Raji (cell line): ENCODE data around the gene CTDP1.

Experiments
- POLR2A ChIP-seq: IDR thresholded peaks from 2 replicates; pipeline ENCODE4 v1.6.1; 2011; ENCODE audit warnings: low read depth, low read length, control low read depth; ENCODE audit not compliant: insufficient read depth

The CTDP1 gene

DNA sequence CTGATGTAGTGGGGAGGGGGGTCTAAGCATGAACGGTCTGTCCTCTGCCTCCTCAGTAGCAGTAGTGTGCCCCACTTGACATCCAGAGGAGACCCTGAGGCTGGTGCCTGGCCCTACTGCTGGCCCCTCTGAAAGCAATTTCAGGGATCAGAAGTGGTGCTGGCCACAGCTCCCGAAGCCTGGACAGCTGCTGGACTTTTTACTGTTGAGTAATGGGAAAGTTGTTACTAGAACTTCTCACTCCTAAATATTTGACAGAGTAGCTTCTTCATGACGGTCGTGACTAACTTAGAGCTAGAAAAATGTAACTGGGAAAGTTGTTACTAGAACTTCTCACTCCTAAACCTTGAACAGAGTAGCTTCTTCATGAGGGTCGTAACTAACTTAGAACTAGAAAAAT, 23.3 kb downstream of the CTDP1 start:
- TF ChIP-seq POLR2A, result no peak

GRCh38 chr18:79704631-79705030, 25.0 kb downstream of the CTDP1 start:
- no peak for TF ChIP-seq POLR2A

- no peak for TF ChIP-seq POLR2A
Observed at GRCh38 chr18:79705272-79705671, 25.7 kb downstream of the CTDP1 start.

DNA sequence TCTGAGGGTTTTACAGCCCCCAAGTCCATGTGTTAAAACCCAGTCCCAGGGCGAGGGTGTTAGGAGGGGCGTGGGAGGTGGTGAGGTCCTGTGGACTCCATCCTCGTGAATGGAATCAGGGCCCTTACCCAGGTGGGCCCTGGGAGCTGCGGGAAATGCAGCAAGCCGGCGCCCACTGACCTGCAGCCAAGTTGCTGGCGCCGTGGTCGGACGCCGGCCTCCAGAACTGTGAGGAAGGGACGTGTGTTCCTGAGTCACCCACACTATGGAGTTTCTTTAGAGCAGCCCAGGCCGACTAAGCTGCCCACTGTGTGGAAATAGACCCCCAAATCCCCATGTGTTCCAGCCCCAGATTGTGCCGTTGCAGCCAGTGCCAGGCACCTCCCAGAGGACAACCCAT, 26.4 kb downstream of the CTDP1 start:
- no peak for TF ChIP-seq POLR2A

- TF ChIP-seq POLR2A, result no peak
Observed at GRCh38 chr18:79706658-79707057, 27.1 kb downstream of the CTDP1 start.

DNA sequence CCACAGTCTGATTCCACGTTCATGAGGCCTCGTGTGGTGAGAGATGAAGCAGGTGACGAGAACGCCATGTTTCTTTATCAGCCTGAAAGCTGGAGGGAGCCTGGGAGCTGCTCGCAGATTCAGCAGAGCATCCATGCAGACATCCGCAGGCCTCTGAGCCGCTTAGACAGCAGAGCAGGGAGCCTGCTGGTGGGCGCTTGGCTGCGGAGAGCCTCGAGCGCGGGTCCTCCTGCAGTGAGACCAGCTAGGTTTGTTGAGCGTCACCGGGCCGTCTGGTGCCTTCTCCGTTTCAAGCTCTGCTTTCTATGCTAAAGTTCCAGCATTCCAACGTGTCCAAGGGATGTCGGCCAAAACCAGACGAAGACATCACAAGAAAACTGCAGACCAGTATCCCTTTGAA, 27.6 kb downstream of the CTDP1 start:
- TF ChIP-seq POLR2A, result no peak

- no peak for TF ChIP-seq POLR2A
Observed at GRCh38 chr18:79707671-79708070, 28.1 kb downstream of the CTDP1 start.

DNA sequence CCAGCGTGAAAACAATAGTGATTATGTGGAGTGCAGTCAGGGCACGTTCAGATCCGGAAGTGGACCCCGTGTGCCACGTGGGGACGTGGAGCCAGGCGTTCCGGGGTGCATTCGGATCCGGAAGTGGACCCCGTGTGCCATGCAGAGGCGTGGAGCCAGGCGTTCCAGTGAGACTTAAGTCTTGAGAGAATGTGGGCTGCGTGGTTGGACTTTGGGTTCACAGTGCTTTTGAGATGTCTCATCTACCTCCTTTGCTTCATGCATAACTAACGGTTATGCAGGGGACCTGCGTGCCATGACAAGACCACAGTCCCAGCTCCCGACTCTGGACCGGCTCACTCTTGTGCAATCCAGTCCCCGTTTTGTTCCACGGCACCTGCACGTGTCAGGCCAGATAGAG, 28.8 kb downstream of the CTDP1 start:
- no peak for TF ChIP-seq POLR2A

DNA sequence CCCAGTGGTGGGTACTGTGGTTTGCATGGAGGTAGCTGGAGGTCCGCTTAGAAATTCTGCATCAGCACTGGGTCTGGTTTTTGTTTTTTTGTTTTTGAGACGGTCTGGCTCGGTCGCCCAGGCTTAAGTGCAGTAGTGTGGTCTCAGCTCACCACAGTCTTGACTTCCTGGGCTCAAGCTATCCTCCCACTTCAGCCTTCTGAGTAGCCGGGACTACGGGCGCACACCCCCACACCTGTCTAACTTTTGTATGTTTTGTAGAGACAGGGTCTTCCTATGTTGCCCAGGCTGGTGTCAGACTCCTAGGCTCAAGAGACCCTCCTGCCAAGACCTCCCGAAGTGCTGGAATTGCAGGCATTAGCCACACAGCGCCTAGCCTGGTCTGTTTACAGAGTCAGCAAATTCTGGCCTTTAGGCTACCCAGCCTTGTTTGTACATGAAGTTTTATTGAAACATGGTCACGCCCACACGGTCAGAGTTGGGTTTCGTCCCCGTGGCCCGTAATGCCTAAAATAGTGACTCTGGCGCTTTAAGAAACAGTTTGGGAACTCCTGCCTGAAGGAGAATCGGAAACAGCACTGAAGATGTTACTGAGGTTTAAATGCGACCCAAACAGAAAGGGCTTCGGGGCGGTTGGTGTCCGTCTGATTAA, 32.7 kb downstream of the CTDP1 start:
- TF ChIP-seq POLR2A, result no peak

DNA sequence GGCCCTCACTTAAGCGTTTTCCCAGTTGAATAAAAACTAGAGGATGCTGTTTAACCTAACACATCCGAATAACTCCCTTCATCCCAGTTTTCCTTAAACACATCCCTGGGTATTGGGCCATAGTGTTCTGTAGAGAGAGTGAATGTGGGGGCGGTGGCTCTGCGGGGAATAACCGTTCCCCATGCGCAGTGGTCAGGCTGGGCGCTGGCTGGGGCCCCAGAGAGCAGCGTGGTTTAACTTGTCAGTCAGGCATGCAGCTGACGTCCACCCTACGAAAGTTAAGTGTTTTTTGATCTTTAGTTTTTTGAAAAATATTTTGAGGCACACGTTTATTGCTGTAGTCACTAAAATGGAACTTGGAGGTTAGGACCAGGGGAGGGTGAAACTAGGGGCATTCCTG, 33.7 kb downstream of the CTDP1 start:
- TF ChIP-seq POLR2A, result no peak

DNA sequence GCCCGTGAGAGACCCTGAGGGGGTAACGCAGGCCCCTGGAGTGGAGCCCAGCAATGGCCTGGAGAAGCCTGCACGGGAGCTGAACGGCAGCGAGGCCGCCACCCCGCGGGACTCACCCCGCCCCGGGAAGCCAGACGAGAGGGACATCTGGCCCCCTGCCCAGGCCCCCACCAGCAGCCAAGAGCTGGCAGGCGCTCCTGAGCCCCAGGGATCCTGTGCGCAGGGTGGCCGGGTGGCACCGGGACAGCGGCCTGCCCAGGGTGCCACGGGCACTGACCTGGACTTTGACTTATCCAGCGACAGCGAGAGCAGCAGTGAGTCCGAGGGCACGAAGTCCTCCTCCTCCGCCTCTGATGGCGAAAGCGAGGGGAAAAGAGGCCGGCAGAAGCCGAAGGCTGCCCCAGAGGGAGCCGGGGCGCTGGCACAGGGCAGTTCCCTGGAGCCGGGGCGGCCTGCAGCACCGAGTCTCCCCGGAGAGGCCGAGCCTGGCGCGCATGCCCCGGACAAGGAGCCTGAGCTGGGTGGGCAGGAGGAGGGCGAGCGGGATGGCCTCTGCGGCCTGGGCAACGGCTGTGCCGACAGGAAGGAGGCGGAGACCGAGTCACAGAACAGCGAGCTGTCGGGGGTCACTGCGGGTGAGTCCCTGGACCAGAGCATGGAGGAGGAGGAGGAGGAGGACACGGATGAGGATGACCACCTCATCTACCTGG, 35.1 kb downstream of the CTDP1 start:
- TF ChIP-seq POLR2A, result no peak

- no peak for TF ChIP-seq POLR2A
Observed at GRCh38 chr18:79715280-79715679, 35.7 kb downstream of the CTDP1 start.

DNA sequence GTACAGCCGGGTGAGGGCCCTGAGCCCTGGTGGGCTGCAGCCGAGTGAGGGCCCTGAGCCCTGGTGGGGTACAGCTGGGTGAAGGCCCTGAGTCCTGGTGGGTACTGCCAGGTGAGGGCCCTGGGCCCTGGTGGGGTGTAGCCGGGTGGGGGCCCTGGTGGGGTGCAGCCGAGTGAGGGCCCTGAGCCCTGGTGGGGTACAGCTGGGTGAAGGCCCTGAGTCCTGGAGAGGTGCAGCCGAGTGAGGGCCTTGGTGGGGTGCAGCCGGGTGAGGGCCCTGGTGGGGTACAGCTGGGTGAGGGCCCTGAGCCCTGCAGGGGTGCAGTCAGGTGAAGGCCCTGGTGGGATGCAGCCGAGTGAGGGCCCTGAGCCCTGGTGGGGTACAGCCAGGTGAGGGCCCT, 37.5 kb downstream of the CTDP1 start:
- no peak for TF ChIP-seq POLR2A

DNA sequence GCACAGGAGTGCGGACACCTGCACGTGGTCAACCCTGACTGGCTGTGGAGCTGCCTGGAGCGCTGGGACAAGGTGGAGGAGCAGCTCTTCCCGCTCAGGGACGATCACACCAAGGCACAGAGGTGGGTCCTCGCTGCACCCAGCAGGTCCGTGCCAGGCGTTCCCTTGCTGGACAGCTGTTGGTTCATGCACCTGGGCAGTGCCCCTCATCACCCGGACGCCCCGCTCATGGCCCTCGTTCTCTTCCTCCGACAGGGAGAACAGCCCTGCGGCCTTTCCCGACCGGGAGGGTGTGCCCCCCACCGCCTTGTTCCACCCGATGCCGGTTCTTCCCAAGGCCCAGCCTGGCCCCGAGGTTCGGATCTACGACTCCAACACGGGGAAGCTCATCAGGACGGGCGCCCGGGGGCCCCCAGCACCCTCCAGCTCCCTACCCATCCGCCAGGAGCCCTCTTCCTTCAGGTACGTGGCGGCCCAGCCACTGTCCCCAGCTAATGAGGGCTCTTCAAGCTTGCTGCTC, 38.0 kb downstream of the CTDP1 start:
- TF ChIP-seq POLR2A, result no peak

GRCh38 chr18:79718126-79718525, 38.5 kb downstream of the CTDP1 start:
- no peak for TF ChIP-seq POLR2A

DNA sequence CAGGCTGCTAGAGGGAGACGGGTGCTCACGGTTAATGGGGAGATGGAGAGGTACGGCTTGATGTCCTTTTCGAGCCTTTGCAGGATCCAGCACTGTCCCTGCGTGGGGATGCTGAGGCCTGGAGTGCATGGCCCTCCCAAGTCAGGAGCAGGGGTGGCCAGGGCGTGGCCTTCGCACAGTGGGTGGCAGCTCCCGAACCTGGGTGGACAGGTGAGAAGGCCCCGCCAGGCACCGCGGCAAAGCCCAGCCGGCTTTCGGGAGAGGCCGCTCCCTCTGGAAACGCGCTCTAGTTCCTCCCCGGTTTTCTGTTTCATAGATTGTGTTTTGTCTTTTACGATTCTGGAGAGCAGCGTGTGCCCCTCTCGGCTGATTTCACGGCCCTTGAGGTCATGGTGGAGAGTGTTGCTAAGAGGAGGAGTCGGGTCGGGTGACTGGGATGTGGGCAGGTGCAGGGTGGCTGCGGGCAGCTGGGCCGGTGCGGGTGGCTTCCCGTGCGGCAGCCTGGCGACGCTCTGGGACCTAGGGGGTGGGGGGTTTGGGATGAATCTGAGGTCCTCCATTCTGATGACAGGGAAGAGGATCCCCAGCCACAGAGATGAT, 39.4 kb downstream of the CTDP1 start:
- no peak for TF ChIP-seq POLR2A
